B cell (primary cell): ENCODE measurements around the gene VWA5A.

Experiments used
- CTCF ChIP-seq: fragments of 200-600 bp; IDR thresholded peaks from one replicate; pipeline ENCODE4 v1.8.0; 2022; ENCODE audit warnings: antibody characterized with exemption, mild to moderate bottlenecking
- EZH2 ChIP-seq: IDR thresholded peaks from 2 replicates; pipeline ENCODE4 v1.6.1; 2012; ENCODE audit warnings: borderline replicate concordance, low read depth, mild to moderate bottlenecking, moderate library complexity, low read length; ENCODE audit not compliant: insufficient read depth, poor library complexity, severe bottlenecking

- TF ChIP-seq CTCF (no peak), EZH2 (no peak)
These were observed 61.9 kb downstream of the VWA5A start for GRCh38 chr11:124176925-124177715.
